ENCODE data around the gene LIPM.
"Not testable (repeated sequence)": the region's sequence is repeated elsewhere in the genome, so short reads cannot be mapped to it uniquely, and the experiment has no call there.

Gene LIPM

GRCh38 chr10:88826388-88826787 is 23.9 kb downstream of the LIPM start:
- H3K9me3 ChIP-seq (ENCODE audit: control insufficient read depth, insufficient read depth, low read depth, low read length) = no peaks in the 10 kb centered on the region
- no peaks in the 10 kb centered on the region for H3K36me3 ChIP-seq (ENCODE audit: control insufficient read depth, insufficient read depth, low read length)

GRCh38 chr10:88827671-88828070 is 25.1 kb downstream of the LIPM start:
- Histone ChIP-seq H3K4me3 (ENCODE audit: low read depth, low read length) (no peak overlapping the region), H3K9ac (ENCODE audit: low read length) (no peak overlapping the region), H3K27ac (ENCODE audit: low read depth, low read length) (no peak overlapping the region), H3K4me1 (ENCODE audit: control insufficient read depth, insufficient read depth, low read length) (no peaks in the 10 kb centered on the region), H3K27me3 (ENCODE audit: control insufficient read depth, insufficient read depth, low read length) (no peaks in the 10 kb centered on the region), H3K9me3 (ENCODE audit: control insufficient read depth, insufficient read depth, low read depth, low read length) (no peaks in the 10 kb centered on the region), H3K36me3 (ENCODE audit: control insufficient read depth, insufficient read depth, low read length) (no peaks in the 10 kb centered on the region)

More at GRCh38 chr10:88826388-88826787, 23.9 kb downstream of the LIPM start:
- no peak overlapping the region for H3K27ac ChIP-seq (ENCODE audit: low read depth, low read length)
- no peak overlapping the region for H3K4me3 ChIP-seq (ENCODE audit: low read depth, low read length)
- H3K4me1 ChIP-seq (ENCODE audit: control insufficient read depth, insufficient read depth, low read length) = no peaks in the 10 kb centered on the region
- no peak overlapping the region for H3K9ac ChIP-seq (ENCODE audit: low read length)
- H3K27me3 ChIP-seq (ENCODE audit: control insufficient read depth, insufficient read depth, low read length) = no peaks in the 10 kb centered on the region

GRCh38 chr10:88828310-88828709 is 25.8 kb downstream of the LIPM start:
- H3K36me3 ChIP-seq (ENCODE audit: control insufficient read depth, insufficient read depth, low read length) = no peaks in the 10 kb centered on the region
- H3K9ac ChIP-seq (ENCODE audit: low read length) = no peak overlapping the region
- H3K27ac ChIP-seq (ENCODE audit: low read depth, low read length) = no peak overlapping the region
- H3K9me3 ChIP-seq (ENCODE audit: control insufficient read depth, insufficient read depth, low read depth, low read length) = no peaks in the 10 kb centered on the region
- no peaks in the 10 kb centered on the region for H3K27me3 ChIP-seq (ENCODE audit: control insufficient read depth, insufficient read depth, low read length)
- H3K4me3 ChIP-seq (ENCODE audit: low read depth, low read length) = no peak overlapping the region
- H3K4me1 ChIP-seq (ENCODE audit: control insufficient read depth, insufficient read depth, low read length) = no peaks in the 10 kb centered on the region

GRCh38 chr10:88830643-88831268 is 28.2 kb downstream of the LIPM start:
- no peaks in the 10 kb centered on the region for H3K36me3 ChIP-seq (ENCODE audit: control insufficient read depth, insufficient read depth, low read length)
- no peak overlapping the region for H3K9ac ChIP-seq (ENCODE audit: low read length)
- no peaks in the 10 kb centered on the region; the same call in 1 of the 2 replicates for H3K27me3 ChIP-seq (ENCODE audit: control insufficient read depth, insufficient read depth, low read length)
- H3K4me1 ChIP-seq (ENCODE audit: control insufficient read depth, insufficient read depth, low read length) = no peaks in the 10 kb centered on the region
- H3K27ac ChIP-seq (ENCODE audit: low read depth, low read length) = no peak overlapping the region
- H3K4me3 ChIP-seq (ENCODE audit: low read depth, low read length) = no peak overlapping the region
- H3K9me3 ChIP-seq (ENCODE audit: control insufficient read depth, insufficient read depth, low read depth, low read length) = no peaks in the 10 kb centered on the region

- Histone ChIP-seq H3K4me1 (ENCODE audit: control insufficient read depth, insufficient read depth, low read length) (no peaks in the 10 kb centered on the region), H3K27ac (ENCODE audit: low read depth, low read length) (no peak overlapping the region), H3K9ac (ENCODE audit: low read length) (no peak overlapping the region)
Observed at GRCh38 chr10:88831709-88832108, 29.2 kb downstream of the LIPM start.

GRCh38 chr10:88832376-88832775 is 29.8 kb downstream of the LIPM start:
- Histone ChIP-seq H3K27me3 (ENCODE audit: control insufficient read depth, insufficient read depth, low read length) (peaks cover 3% of the 10 kb centered on the region; the same call in 1 of the 2 replicates), H3K9ac (ENCODE audit: low read length) (no peak overlapping the region), H3K4me3 (ENCODE audit: low read depth, low read length) (no peak overlapping the region), H3K4me1 (ENCODE audit: control insufficient read depth, insufficient read depth, low read length) (no peaks in the 10 kb centered on the region), H3K9me3 (ENCODE audit: control insufficient read depth, insufficient read depth, low read depth, low read length) (no peaks in the 10 kb centered on the region), H3K27ac (ENCODE audit: low read depth, low read length) (no peak overlapping the region), H3K36me3 (ENCODE audit: control insufficient read depth, insufficient read depth, low read length) (no peaks in the 10 kb centered on the region)

More at GRCh38 chr10:88831709-88832108, 29.2 kb downstream of the LIPM start:
- no peaks in the 10 kb centered on the region; the same call in 1 of the 2 replicates for H3K27me3 ChIP-seq (ENCODE audit: control insufficient read depth, insufficient read depth, low read length)
- no peak overlapping the region for H3K4me3 ChIP-seq (ENCODE audit: low read depth, low read length)
- no peaks in the 10 kb centered on the region for H3K9me3 ChIP-seq (ENCODE audit: control insufficient read depth, insufficient read depth, low read depth, low read length)
- H3K36me3 ChIP-seq (ENCODE audit: control insufficient read depth, insufficient read depth, low read length) = no peaks in the 10 kb centered on the region

- Histone ChIP-seq H3K4me3 (ENCODE audit: low read depth, low read length) (no peak overlapping the region), H3K9me3 (ENCODE audit: control insufficient read depth, insufficient read depth, low read depth, low read length) (no peaks in the 10 kb centered on the region), H3K36me3 (ENCODE audit: control insufficient read depth, insufficient read depth, low read length) (no peaks in the 10 kb centered on the region), H3K4me1 (ENCODE audit: control insufficient read depth, insufficient read depth, low read length) (no peaks in the 10 kb centered on the region), H3K9ac (ENCODE audit: low read length) (no peak overlapping the region), H3K27ac (ENCODE audit: low read depth, low read length) (no peak overlapping the region), H3K27me3 (ENCODE audit: control insufficient read depth, insufficient read depth, low read length) (peaks cover 3% of the 10 kb centered on the region; the same call in 1 of the 2 replicates)
Observed at GRCh38 chr10:88833156-88833555, 30.6 kb downstream of the LIPM start.

- Histone ChIP-seq H3K4me3 (ENCODE audit: low read depth, low read length) (no peak overlapping the region), H3K27me3 (ENCODE audit: control insufficient read depth, insufficient read depth, low read length) (peaks cover 3% of the 10 kb centered on the region; the same call in 1 of the 2 replicates), H3K9me3 (ENCODE audit: control insufficient read depth, insufficient read depth, low read depth, low read length) (no peaks in the 10 kb centered on the region), H3K27ac (ENCODE audit: low read depth, low read length) (no peak overlapping the region), H3K4me1 (ENCODE audit: control insufficient read depth, insufficient read depth, low read length) (no peaks in the 10 kb centered on the region), H3K9ac (ENCODE audit: low read length) (no peak overlapping the region), H3K36me3 (ENCODE audit: control insufficient read depth, insufficient read depth, low read length) (no peaks in the 10 kb centered on the region)
Observed at GRCh38 chr10:88833723-88834122, 31.2 kb downstream of the LIPM start.

- Histone ChIP-seq H3K36me3 (ENCODE audit: control insufficient read depth, insufficient read depth, low read length) (no peaks in the 10 kb centered on the region), H3K9me3 (ENCODE audit: control insufficient read depth, insufficient read depth, low read depth, low read length) (no peaks in the 10 kb centered on the region), H3K4me3 (ENCODE audit: low read depth, low read length) (no peak overlapping the region), H3K27ac (ENCODE audit: low read depth, low read length) (no peak overlapping the region), H3K27me3 (ENCODE audit: control insufficient read depth, insufficient read depth, low read length) (peaks cover 3% of the 10 kb centered on the region; the same call in 1 of the 2 replicates), H3K4me1 (ENCODE audit: control insufficient read depth, insufficient read depth, low read length) (no peaks in the 10 kb centered on the region), H3K9ac (ENCODE audit: low read length) (no peak overlapping the region)
Observed at GRCh38 chr10:88835096-88835909, 32.8 kb downstream of the LIPM start.

GRCh38 chr10:88835910-88836221 is 33.3 kb downstream of the LIPM start:
- H3K36me3 ChIP-seq (ENCODE audit: control insufficient read depth, insufficient read depth, low read length) = no peaks in the 10 kb centered on the region
- H3K27me3 ChIP-seq (ENCODE audit: control insufficient read depth, insufficient read depth, low read length) = peaks cover 3% of the 10 kb centered on the region; the same call in 1 of the 2 replicates
- no peak overlapping the region for H3K27ac ChIP-seq (ENCODE audit: low read depth, low read length)
- H3K9ac ChIP-seq (ENCODE audit: low read length) = no peak overlapping the region
- no peaks in the 10 kb centered on the region for H3K4me1 ChIP-seq (ENCODE audit: control insufficient read depth, insufficient read depth, low read length)
- H3K4me3 ChIP-seq (ENCODE audit: low read depth, low read length) = no peak overlapping the region
- no peaks in the 10 kb centered on the region for H3K9me3 ChIP-seq (ENCODE audit: control insufficient read depth, insufficient read depth, low read depth, low read length)

GRCh38 chr10:88837632-88838031 is 35.1 kb downstream of the LIPM start:
- not testable (repeated sequence) for H3K9me3 ChIP-seq (ENCODE audit: control insufficient read depth, insufficient read depth, low read depth, low read length); H3K27ac ChIP-seq (ENCODE audit: low read depth, low read length); H3K27me3 ChIP-seq (ENCODE audit: control insufficient read depth, insufficient read depth, low read length); H3K9ac ChIP-seq (ENCODE audit: low read length); H3K4me3 ChIP-seq (ENCODE audit: low read depth, low read length); H3K36me3 ChIP-seq (ENCODE audit: control insufficient read depth, insufficient read depth, low read length); H3K4me1 ChIP-seq (ENCODE audit: control insufficient read depth, insufficient read depth, low read length)

Measured in HUES6 (cell line).